ENCODE measurements around the gene GJA3.

The GJA3 gene

GRCh38 chr13:20140487-20140886 is 20.4 kb downstream of the GJA3 start:
- DNase-seq (ENCODE audit: extremely low spot score) = no peak
- TF ChIP-seq SP1 (IDR thresholded peaks at IDR 0.05) = no peak
- ChIA-PET POLR2A (interaction anchor here (2.6 kb wide), 1 partner anchor 13 kb away, joined by 20 read pairs; no protein-coding TSS in a partner anchor), CTCF (no interaction called here)

GRCh38 chr13:20137875-20138274 is 23.0 kb downstream of the GJA3 start:
- ChIA-PET CTCF (no interaction called here), POLR2A (no interaction called here)
- DNase-seq (ENCODE audit: extremely low spot score) = no peak
- TF ChIP-seq NFRKB (IDR thresholded peaks at IDR 0.05) (no peak), BHLHE40 (IDR thresholded peaks at IDR 0.05; ENCODE audit: borderline replicate concordance) (no peak), SUZ12 (IDR thresholded peaks at IDR 0.05) (no peak)

- ChIA-PET POLR2A (no interaction called here), CTCF (no interaction called here)
- no peak for DNase-seq (ENCODE audit: extremely low spot score)
- TF ChIP-seq ELF4 (IDR thresholded peaks at IDR 0.05) (no peak), NFRKB (IDR thresholded peaks at IDR 0.05) (no peak), BHLHE40 (IDR thresholded peaks at IDR 0.05; ENCODE audit: borderline replicate concordance) (no peak), HDGF (IDR thresholded peaks at IDR 0.05; ENCODE audit: borderline replicate concordance) (no peak), FOXA1 (IDR thresholded peaks at IDR 0.05) (no peak), L3MBTL2 (conservative IDR thresholded peaks at IDR 0.05) (no peak), CTBP1 (IDR thresholded peaks at IDR 0.05; ENCODE audit: borderline replicate concordance) (no peak), FOXK2 (IDR thresholded peaks at IDR 0.05) (no peak), SP1 (IDR thresholded peaks at IDR 0.05) (no peak), LEF1 (IDR thresholded peaks at IDR 0.05; ENCODE audit: borderline replicate concordance) (no peak), FOXM1 (IDR thresholded peaks at IDR 0.05; ENCODE audit: borderline replicate concordance) (no peak), SUZ12 (IDR thresholded peaks at IDR 0.05) (no peak), ARNT (IDR thresholded peaks at IDR 0.05) (no peak), TARDBP (IDR thresholded peaks at IDR 0.05) (no peak), PKNOX1 (IDR thresholded peaks at IDR 0.05) (no peak), ZNF384 (IDR thresholded peaks at IDR 0.05) (no peak)
Observed at GRCh38 chr13:20136781-20137703, 23.8 kb downstream of the GJA3 start.

GRCh38 chr13:20134732-20135131 is 26.1 kb downstream of the GJA3 start:
- CTCF ChIA-PET = no interaction called here
- POLR2A ChIA-PET = no interaction called here
- TF ChIP-seq BHLHE40 (IDR thresholded peaks at IDR 0.05; ENCODE audit: borderline replicate concordance) (no peak), FOXA1 (IDR thresholded peaks at IDR 0.05) (no peak), ZNF384 (IDR thresholded peaks at IDR 0.05) (no peak), FOXK2 (IDR thresholded peaks at IDR 0.05) (no peak)
- DNase-seq (ENCODE audit: extremely low spot score) = no peak

- POLR2A ChIA-PET = no interaction called here
- CTCF ChIA-PET = no interaction called here
- no peak for TF ChIP-seq SUZ12 (IDR thresholded peaks at IDR 0.05)
- TF ChIP-seq L3MBTL2 (conservative IDR thresholded peaks at IDR 0.05) = no peak
- no peak for TF ChIP-seq CTBP1 (IDR thresholded peaks at IDR 0.05; ENCODE audit: borderline replicate concordance)
- no peak for TF ChIP-seq NFRKB (IDR thresholded peaks at IDR 0.05)
- TF ChIP-seq FOXK2 (IDR thresholded peaks at IDR 0.05) = no peak
- no peak for TF ChIP-seq FOXA1 (IDR thresholded peaks at IDR 0.05)
- no peak for TF ChIP-seq LEF1 (IDR thresholded peaks at IDR 0.05; ENCODE audit: borderline replicate concordance)
- TF ChIP-seq ARNT (IDR thresholded peaks at IDR 0.05) = no peak
- no peak for TF ChIP-seq BHLHE40 (IDR thresholded peaks at IDR 0.05; ENCODE audit: borderline replicate concordance)
- no peak for TF ChIP-seq FOXM1 (IDR thresholded peaks at IDR 0.05; ENCODE audit: borderline replicate concordance)
- no peak for TF ChIP-seq TARDBP (IDR thresholded peaks at IDR 0.05)
- DNase-seq (ENCODE audit: extremely low spot score) = no peak
Observed at GRCh38 chr13:20132052-20132634, 28.7 kb downstream of the GJA3 start.

GRCh38 chr13:20131057-20131832 is 29.6 kb downstream of the GJA3 start:
- DNase-seq (ENCODE audit: extremely low spot score) = no peak
- ChIA-PET POLR2A (no interaction called here), CTCF (interaction anchor here (0.9 kb wide), 1 partner anchor 33 kb away, joined by 7 read pairs; no protein-coding TSS in a partner anchor)
- TF ChIP-seq ELF4 (IDR thresholded peaks at IDR 0.05) = no peak
- no peak for TF ChIP-seq ARNT (IDR thresholded peaks at IDR 0.05)
- no peak for TF ChIP-seq LEF1 (IDR thresholded peaks at IDR 0.05; ENCODE audit: borderline replicate concordance)
- TF ChIP-seq CTBP1 (IDR thresholded peaks at IDR 0.05; ENCODE audit: borderline replicate concordance) = no peak
- TF ChIP-seq FOXM1 (IDR thresholded peaks at IDR 0.05; ENCODE audit: borderline replicate concordance) = no peak
- TF ChIP-seq SP1 (IDR thresholded peaks at IDR 0.05) = no peak
- no peak for TF ChIP-seq FOXA1 (IDR thresholded peaks at IDR 0.05)
- no peak for TF ChIP-seq SUZ12 (IDR thresholded peaks at IDR 0.05)
- TF ChIP-seq PKNOX1 (IDR thresholded peaks at IDR 0.05) = no peak
- TF ChIP-seq TARDBP (IDR thresholded peaks at IDR 0.05) = no peak
- no peak for TF ChIP-seq NFRKB (IDR thresholded peaks at IDR 0.05)
- TF ChIP-seq ZNF384 (IDR thresholded peaks at IDR 0.05) = no peak
- TF ChIP-seq BHLHE40 (IDR thresholded peaks at IDR 0.05; ENCODE audit: borderline replicate concordance) = no peak
- TF ChIP-seq L3MBTL2 (conservative IDR thresholded peaks at IDR 0.05) = no peak
- no peak for TF ChIP-seq HDGF (IDR thresholded peaks at IDR 0.05; ENCODE audit: borderline replicate concordance)
- no peak for TF ChIP-seq FOXK2 (IDR thresholded peaks at IDR 0.05)

Measured in HEK293T (cell line).